ENCODE results near the gene ERMARD.

DNA sequence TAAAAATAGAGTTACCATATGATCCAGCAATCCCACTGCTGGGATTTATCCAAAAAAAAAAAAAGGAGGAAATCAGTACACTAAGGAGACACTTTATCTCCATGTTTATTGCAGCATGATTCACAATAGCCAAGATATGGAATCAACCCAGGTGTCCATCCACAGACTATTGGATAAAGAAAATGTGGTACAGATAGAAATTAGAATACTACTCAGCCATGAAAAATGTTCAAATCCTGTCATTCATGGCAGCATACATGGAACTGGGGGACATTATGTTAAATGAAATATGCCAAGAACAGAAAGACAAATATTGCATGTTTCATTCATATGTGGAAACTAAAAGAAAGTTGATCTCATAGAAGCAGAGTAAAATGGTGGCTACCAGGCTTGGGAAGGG, 75.3 kb downstream of the ERMARD start:
- TF ChIP-seq, protein P1, sequence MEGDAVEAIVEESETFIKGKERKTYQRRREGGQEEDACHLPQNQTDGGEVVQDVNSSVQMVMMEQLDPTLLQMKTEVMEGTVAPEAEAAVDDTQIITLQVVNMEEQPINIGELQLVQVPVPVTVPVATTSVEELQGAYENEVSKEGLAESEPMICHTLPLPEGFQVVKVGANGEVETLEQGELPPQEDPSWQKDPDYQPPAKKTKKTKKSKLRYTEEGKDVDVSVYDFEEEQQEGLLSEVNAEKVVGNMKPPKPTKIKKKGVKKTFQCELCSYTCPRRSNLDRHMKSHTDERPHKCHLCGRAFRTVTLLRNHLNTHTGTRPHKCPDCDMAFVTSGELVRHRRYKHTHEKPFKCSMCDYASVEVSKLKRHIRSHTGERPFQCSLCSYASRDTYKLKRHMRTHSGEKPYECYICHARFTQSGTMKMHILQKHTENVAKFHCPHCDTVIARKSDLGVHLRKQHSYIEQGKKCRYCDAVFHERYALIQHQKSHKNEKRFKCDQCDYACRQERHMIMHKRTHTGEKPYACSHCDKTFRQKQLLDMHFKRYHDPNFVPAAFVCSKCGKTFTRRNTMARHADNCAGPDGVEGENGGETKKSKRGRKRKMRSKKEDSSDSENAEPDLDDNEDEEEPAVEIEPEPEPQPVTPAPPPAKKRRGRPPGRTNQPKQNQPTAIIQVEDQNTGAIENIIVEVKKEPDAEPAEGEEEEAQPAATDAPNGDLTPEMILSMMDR (IDR thresholded peaks at IDR 0.05; ENCODE audit: low read depth, low read length), result no peak
- no peak for TF ChIP-seq MYC (IDR thresholded peaks at IDR 0.05; ENCODE audit: low read depth, low read length)

Data from NB4 (cell line).